ENCODE measurements around the gene KCND2. TPM values are rescaled to one million over a fixed set of nuclear protein-coding genes. Genes with fewer than 3 reads are reported as not detected.

KCND2 gene
- total RNA-seq, 1 experiment from 2014 or later = not detected

DNA sequence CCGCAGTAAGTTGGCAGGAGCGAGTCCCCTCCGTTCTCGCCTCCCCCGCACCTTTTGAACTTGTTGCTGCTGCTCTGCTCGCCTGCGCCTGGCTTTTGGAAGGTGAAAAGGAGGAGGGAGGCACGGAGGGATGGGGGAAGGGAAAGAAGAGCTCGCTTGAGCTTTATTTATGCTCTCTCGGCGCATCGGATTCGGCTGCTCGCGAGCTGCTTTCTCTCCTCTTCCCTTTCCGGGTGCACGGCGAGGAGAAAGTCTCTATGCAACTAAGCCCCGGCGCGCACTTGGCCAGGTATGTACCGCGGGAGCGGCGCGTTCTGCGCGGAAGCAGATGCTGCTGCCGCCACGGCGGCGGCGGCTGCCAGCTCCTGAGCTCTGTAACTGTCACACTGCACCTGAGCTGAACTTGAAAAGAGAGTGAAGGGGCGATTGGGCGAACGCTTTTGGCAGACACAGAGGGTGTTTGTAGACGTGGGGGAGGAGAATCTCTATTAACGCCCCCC is 551 bp downstream of the KCND2 start:
- Histone ChIP-seq H3K27ac (ENCODE audit: low read length) (no peak overlapping the region), H3K36me3 (ENCODE audit: control insufficient read depth, insufficient read depth, low read length) (no peaks in the 10 kb centered on the region), H3K4me1 (ENCODE audit: control insufficient read depth, insufficient read depth, low read length) (no peaks in the 10 kb centered on the region; the same call in 1 of the 2 replicates), H3K9me3 (ENCODE audit: control insufficient read depth, insufficient read depth, low read depth, low read length) (no peaks in the 10 kb centered on the region), H3K27me3 (ENCODE audit: control insufficient read depth, insufficient read depth, low read length) (no peaks in the 10 kb centered on the region), H3K4me3 (ENCODE audit: low read depth in 2 of 2, low read length in 2 of 2) (no peak overlapping the region; a peak in 1 of 4 replicates)
- DNase-seq (ENCODE audit: low read depth, low spot score) (no peak), ATAC-seq (no peak)
- ChIA-PET CTCF (no interaction called here), POLR2A (no interaction called here)
- in situ Hi-C loops (cut with HindIII; ENCODE audit: low pct_unique_long_range_greater_than_20kb, low sequenced_read_pairs) (no loop called here), intact Hi-C loops (cut with micrococcal nuclease; ENCODE audit: unreplicated experiment) (loop anchor here (2.0 to 5.0 kb wide), 2 partner anchors 339 to 1001 kb away; no protein-coding TSS in a partner anchor)
- BruUV-seq (replicated peaks) = no TSS peak
- TF ChIP-seq, protein P1, sequence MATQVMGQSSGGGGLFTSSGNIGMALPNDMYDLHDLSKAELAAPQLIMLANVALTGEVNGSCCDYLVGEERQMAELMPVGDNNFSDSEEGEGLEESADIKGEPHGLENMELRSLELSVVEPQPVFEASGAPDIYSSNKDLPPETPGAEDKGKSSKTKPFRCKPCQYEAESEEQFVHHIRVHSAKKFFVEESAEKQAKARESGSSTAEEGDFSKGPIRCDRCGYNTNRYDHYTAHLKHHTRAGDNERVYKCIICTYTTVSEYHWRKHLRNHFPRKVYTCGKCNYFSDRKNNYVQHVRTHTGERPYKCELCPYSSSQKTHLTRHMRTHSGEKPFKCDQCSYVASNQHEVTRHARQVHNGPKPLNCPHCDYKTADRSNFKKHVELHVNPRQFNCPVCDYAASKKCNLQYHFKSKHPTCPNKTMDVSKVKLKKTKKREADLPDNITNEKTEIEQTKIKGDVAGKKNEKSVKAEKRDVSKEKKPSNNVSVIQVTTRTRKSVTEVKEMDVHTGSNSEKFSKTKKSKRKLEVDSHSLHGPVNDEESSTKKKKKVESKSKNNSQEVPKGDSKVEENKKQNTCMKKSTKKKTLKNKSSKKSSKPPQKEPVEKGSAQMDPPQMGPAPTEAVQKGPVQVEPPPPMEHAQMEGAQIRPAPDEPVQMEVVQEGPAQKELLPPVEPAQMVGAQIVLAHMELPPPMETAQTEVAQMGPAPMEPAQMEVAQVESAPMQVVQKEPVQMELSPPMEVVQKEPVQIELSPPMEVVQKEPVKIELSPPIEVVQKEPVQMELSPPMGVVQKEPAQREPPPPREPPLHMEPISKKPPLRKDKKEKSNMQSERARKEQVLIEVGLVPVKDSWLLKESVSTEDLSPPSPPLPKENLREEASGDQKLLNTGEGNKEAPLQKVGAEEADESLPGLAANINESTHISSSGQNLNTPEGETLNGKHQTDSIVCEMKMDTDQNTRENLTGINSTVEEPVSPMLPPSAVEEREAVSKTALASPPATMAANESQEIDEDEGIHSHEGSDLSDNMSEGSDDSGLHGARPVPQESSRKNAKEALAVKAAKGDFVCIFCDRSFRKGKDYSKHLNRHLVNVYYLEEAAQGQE (IDR thresholded peaks at IDR 0.05; ENCODE audit: insufficient read depth in 1 of 2, low read depth in 2 of 2, low read length in 1 of 2) = no peak
- TF ChIP-seq SIN3A (IDR thresholded peaks at IDR 0.05; ENCODE audit: borderline replicate concordance, insufficient read depth, low read depth, low read length) (no peak), POLR2AphosphoS5 (IDR thresholded peaks at IDR 0.05; ENCODE audit: low read depth, low read length) (no peak), TCF7L2 (IDR thresholded peaks at IDR 0.05; ENCODE audit: low read depth, low read length) (no peak)
- TF ChIP-seq, protein P2, sequence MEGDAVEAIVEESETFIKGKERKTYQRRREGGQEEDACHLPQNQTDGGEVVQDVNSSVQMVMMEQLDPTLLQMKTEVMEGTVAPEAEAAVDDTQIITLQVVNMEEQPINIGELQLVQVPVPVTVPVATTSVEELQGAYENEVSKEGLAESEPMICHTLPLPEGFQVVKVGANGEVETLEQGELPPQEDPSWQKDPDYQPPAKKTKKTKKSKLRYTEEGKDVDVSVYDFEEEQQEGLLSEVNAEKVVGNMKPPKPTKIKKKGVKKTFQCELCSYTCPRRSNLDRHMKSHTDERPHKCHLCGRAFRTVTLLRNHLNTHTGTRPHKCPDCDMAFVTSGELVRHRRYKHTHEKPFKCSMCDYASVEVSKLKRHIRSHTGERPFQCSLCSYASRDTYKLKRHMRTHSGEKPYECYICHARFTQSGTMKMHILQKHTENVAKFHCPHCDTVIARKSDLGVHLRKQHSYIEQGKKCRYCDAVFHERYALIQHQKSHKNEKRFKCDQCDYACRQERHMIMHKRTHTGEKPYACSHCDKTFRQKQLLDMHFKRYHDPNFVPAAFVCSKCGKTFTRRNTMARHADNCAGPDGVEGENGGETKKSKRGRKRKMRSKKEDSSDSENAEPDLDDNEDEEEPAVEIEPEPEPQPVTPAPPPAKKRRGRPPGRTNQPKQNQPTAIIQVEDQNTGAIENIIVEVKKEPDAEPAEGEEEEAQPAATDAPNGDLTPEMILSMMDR (IDR thresholded peaks at IDR 0.05) = no peak

DNA sequence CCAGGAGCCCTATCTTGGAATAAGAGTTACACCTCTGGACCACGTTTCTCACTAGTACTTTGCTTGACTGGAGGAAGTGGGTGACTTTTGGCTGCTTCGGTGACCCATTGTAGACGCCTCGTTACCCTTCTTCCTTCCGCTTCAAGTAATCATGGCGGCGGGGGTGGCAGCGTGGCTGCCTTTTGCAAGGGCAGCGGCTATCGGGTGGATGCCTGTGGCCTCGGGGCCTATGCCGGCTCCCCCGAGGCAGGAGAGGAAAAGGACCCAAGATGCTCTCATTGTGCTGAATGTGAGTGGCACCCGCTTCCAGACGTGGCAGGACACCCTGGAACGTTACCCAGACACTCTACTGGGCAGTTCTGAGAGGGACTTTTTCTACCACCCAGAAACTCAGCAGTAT is 1.5 kb downstream of the KCND2 start:
- Histone ChIP-seq H3K36me3 (ENCODE audit: control insufficient read depth, insufficient read depth, low read length) (no peaks in the 10 kb centered on the region), H3K27me3 (ENCODE audit: control insufficient read depth, insufficient read depth, low read length) (no peaks in the 10 kb centered on the region), H3K4me3 (ENCODE audit: low read depth in 2 of 2, low read length in 2 of 2) (no peak overlapping the region), H3K27ac (ENCODE audit: low read length) (no peak overlapping the region), H3K4me1 (ENCODE audit: control insufficient read depth, insufficient read depth, low read length) (no peaks in the 10 kb centered on the region; the same call in 1 of the 2 replicates), H3K9me3 (ENCODE audit: control insufficient read depth, insufficient read depth, low read depth, low read length) (no peaks in the 10 kb centered on the region)
- BruUV-seq (replicated peaks) = no TSS peak
- TF ChIP-seq SIN3A (IDR thresholded peaks at IDR 0.05; ENCODE audit: borderline replicate concordance, insufficient read depth, low read depth, low read length) (no peak), TCF7L2 (IDR thresholded peaks at IDR 0.05; ENCODE audit: low read depth, low read length) (no peak), POLR2AphosphoS5 (IDR thresholded peaks at IDR 0.05; ENCODE audit: low read depth, low read length) (no peak)
- TF ChIP-seq, protein P1 (IDR thresholded peaks at IDR 0.05; ENCODE audit: insufficient read depth in 1 of 2, low read depth in 2 of 2, low read length in 1 of 2) = no peak
- TF ChIP-seq, protein P2 (IDR thresholded peaks at IDR 0.05) = no peak
- ATAC-seq (no peak), DNase-seq (ENCODE audit: low read depth, low spot score) (no peak)
- POLR2A ChIA-PET = no interaction called here
- intact Hi-C loops (cut with micrococcal nuclease; ENCODE audit: unreplicated experiment) = loop anchor here (5.0 kb wide), 1 partner anchor 1002 kb away; no protein-coding TSS in a partner anchor
- CTCF ChIA-PET = no interaction called here
- in situ Hi-C loops (cut with HindIII; ENCODE audit: low pct_unique_long_range_greater_than_20kb, low sequenced_read_pairs) = no loop called here

Measured in Panc1 (cell line).